B cell (primary cell): ENCODE results near the gene ARHGAP1. TPM values are rescaled to one million over a fixed set of nuclear protein-coding genes. Genes with fewer than 3 reads are reported as not detected.

Experiments used
- ATAC-seq: fragments of 200-7000 bp; cut with Tn5 transposase; one replicate; pipeline ENCODE4 v1.10.0; 2021; ENCODE audit warnings: low read depth, mild to moderate bottlenecking, moderate number of reproducible peaks, moderate library complexity
- CTCF ChIA-PET: fragments of 350-600 bp; sonication (Branson Sonifier 250); formaldehyde crosslinking; loops from one replicate; lab custom pipeline; 2021; ENCODE audit warnings: antibody characterized with exemption, inconsistent platforms; lab: Charles Lee
- POLR2A ChIA-PET: fragments of 350-600 bp; sonication (Branson Sonifier 250); formaldehyde crosslinking; loops from one replicate; lab custom pipeline; 2021; ENCODE audit warnings: antibody characterized with exemption; lab: Charles Lee
- DNase-seq: peaks from one replicate; pipeline ENCODE4 v3.0.0; 2013
- H2AFZ ChIP-seq: 2 replicates; pipeline ENCODE4 v1.6.1; 2012; ENCODE audit warnings: mild to moderate bottlenecking, low read depth, low read length; ENCODE audit not compliant: insufficient read depth, poor library complexity, severe bottlenecking
- H3K27ac ChIP-seq, 2 donors: 1 replicate in 1 of 2; 2 replicates in 1 of 2; pipeline ENCODE4 v1.5.1; 2012 to 2013; ENCODE audit warnings: low read length in 2 of 2, mild to moderate bottlenecking in 2 of 2, moderate library complexity in 1 of 2
- H3K27me3 ChIP-seq, 4 experiments: fragments of 200-600 bp in 1 of 4; sonication (generic) in 1 of 4; replicated peaks in 1 of 4; 1 replicate in 2 of 4; 2 replicates in 2 of 4; pipeline versions ENCODE4 v1.6.1 to v1.7.0; 2013 to 2016; ENCODE audit warnings: low read length in 3 of 4, mild to moderate bottlenecking in 2 of 4, mixed read lengths in 1 of 4, moderate library complexity in 1 of 4; ENCODE audit not compliant: insufficient read depth in 4 of 4, control insufficient read depth in 3 of 4; ENCODE audit errors: control extremely low read depth in 1 of 4
- H3K36me3 ChIP-seq, 2 experiments: replicated peaks in 1 of 2; 1 replicate in 1 of 2; 2 replicates in 1 of 2; pipeline versions ENCODE4 v1.6.1 to v1.7.1; 2013; ENCODE audit warnings: low read length in 1 of 2; ENCODE audit not compliant: insufficient read depth in 2 of 2, control insufficient read depth in 1 of 2; ENCODE audit errors: control extremely low read depth in 1 of 2, extremely low read depth in 1 of 2
- H3K4me1 ChIP-seq, 2 donors: fragments of 200-600 bp in 1 of 2; sonication (generic) in 1 of 2; 1 replicate in 1 of 2; 2 replicates in 1 of 2; pipeline versions ENCODE4 v1.5.1 to v1.6.1; 2013 to 2017; ENCODE audit warnings: low read length in 2 of 2; ENCODE audit not compliant: control insufficient read depth in 2 of 2, insufficient read depth in 2 of 2
- H3K4me2 ChIP-seq: replicated peaks from 2 replicates; pipeline ENCODE3; 2012; ENCODE audit warnings: mild to moderate bottlenecking, low read depth, low read length; ENCODE audit not compliant: poor library complexity, severe bottlenecking
- H3K4me3 ChIP-seq, 5 experiments: fragments of 200-600 bp in 1 of 5; sonication (generic) in 1 of 5; 1 replicate in 3 of 5; 2 replicates in 2 of 5; pipeline versions ENCODE4 v1.5.1 to v1.7.0; 2011 to 2016; ENCODE audit warnings: low read length in 4 of 5, mild to moderate bottlenecking in 4 of 5, low read depth in 2 of 5, control low read depth in 1 of 5, moderate library complexity in 1 of 5; ENCODE audit not compliant: insufficient read depth in 1 of 5; ENCODE audit errors: control extremely low read depth in 1 of 5, extremely low read depth in 1 of 5
- H3K79me2 ChIP-seq: fragments of 200-600 bp; sonication (generic); one replicate; pipeline ENCODE4 v1.6.0; 2016; ENCODE audit warnings: low read length; ENCODE audit not compliant: control insufficient read depth, insufficient read depth
- H3K9ac ChIP-seq: fragments of 200-600 bp; sonication (generic); 2 replicates; pipeline ENCODE4 v1.6.1; 2017; ENCODE audit warnings: mild to moderate bottlenecking, low read length, moderate library complexity
- H3K9me3 ChIP-seq, 3 donors: one replicate each; pipeline versions ENCODE4 v1.6.1 to v1.7.1; 2013; ENCODE audit warnings: low read length in 2 of 3; ENCODE audit not compliant: control insufficient read depth in 2 of 3, insufficient read depth in 1 of 3; ENCODE audit errors: control extremely low read depth in 1 of 3
- H4K20me1 ChIP-seq: 2 replicates; pipeline ENCODE4 v1.6.0; 2012; ENCODE audit warnings: mild to moderate bottlenecking, low read length; ENCODE audit not compliant: insufficient read depth, control insufficient read depth, poor library complexity, severe bottlenecking
- H3K27ac Mint-ChIP-seq: one replicate; pipeline ENCODE4 v1.8.0; 2021; ENCODE audit warnings: mixed read lengths
- H3K27me3 Mint-ChIP-seq: one replicate; pipeline ENCODE4 v1.8.0; 2021; ENCODE audit warnings: mixed read lengths
- H3K4me1 Mint-ChIP-seq: one replicate; pipeline ENCODE4 v1.8.0; 2021; ENCODE audit warnings: mixed read lengths
- H3K4me3 Mint-ChIP-seq: one replicate; pipeline ENCODE4 v1.8.0; 2021; ENCODE audit warnings: mixed read lengths
- H3K9me3 Mint-ChIP-seq: one replicate; pipeline ENCODE4 v1.8.0; 2022; ENCODE audit warnings: mixed read lengths; ENCODE audit not compliant: insufficient read depth
- EZH2 ChIP-seq: IDR thresholded peaks from 2 replicates; pipeline ENCODE4 v1.6.1; 2012; ENCODE audit warnings: borderline replicate concordance, low read depth, mild to moderate bottlenecking, moderate library complexity, low read length; ENCODE audit not compliant: insufficient read depth, poor library complexity, severe bottlenecking
- WGBS: methylation state at CpG from one replicate; pipeline ENCODE4 v1.1.5; 2013; ENCODE audit warnings: missing lambda C conversion rate; ENCODE audit not compliant: insufficient coverage; 5-methylcytosine and 5-hydroxymethylcytosine counted together
- intact Hi-C: fragments of 100-400 bp; cut with micrococcal nuclease; formaldehyde crosslinking; loops from one replicate; pipeline ENCODE4 v1.10.0; 2022
- polyA plus RNA-seq: library from polyadenylated mRNA; depleted of rRNA; stranded (reverse); fragments of >200 nt; gene quantifications from 2 replicates; pipeline ENCODE4 v1.2.3, GENCODE V29; 2012
- total RNA-seq, 2 donors: library from RNA; stranded (reverse); fragments of 120-200 nt in 1 of 2; gene quantifications; 1 replicate in 1 of 2; 2 replicates in 1 of 2; pipeline versions ENCODE4 v1.2.3 to v1.2.4, GENCODE V29; 2013 to 2022
- TF ChIP-seq, protein P1 (sequence below): fragments of 200-600 bp; IDR thresholded peaks from one replicate; pipeline ENCODE4 v1.8.0; 2022; ENCODE audit warnings: antibody characterized with exemption, mild to moderate bottlenecking

ARHGAP1 gene
- total and polyA plus RNA-seq, 2 donors (not counting 1 experiment from before 2014, with no cell fraction given) = 33.9 to 55.0 TPM

GRCh38 chr11:46733234-46733633 is 32.8 kb upstream of the ARHGAP1 start:
- TF ChIP-seq EZH2 = no peak
- TF ChIP-seq, protein P1, sequence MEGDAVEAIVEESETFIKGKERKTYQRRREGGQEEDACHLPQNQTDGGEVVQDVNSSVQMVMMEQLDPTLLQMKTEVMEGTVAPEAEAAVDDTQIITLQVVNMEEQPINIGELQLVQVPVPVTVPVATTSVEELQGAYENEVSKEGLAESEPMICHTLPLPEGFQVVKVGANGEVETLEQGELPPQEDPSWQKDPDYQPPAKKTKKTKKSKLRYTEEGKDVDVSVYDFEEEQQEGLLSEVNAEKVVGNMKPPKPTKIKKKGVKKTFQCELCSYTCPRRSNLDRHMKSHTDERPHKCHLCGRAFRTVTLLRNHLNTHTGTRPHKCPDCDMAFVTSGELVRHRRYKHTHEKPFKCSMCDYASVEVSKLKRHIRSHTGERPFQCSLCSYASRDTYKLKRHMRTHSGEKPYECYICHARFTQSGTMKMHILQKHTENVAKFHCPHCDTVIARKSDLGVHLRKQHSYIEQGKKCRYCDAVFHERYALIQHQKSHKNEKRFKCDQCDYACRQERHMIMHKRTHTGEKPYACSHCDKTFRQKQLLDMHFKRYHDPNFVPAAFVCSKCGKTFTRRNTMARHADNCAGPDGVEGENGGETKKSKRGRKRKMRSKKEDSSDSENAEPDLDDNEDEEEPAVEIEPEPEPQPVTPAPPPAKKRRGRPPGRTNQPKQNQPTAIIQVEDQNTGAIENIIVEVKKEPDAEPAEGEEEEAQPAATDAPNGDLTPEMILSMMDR = no peak
- Mint-ChIP-seq H3K27me3 (no peaks in the 10 kb centered on the region), H3K4me1 (no peaks in the 10 kb centered on the region), H3K27ac (no peak overlapping the region), H3K9me3 (no peaks in the 10 kb centered on the region), H3K4me3 (no peak overlapping the region)
- POLR2A ChIA-PET = no interaction called here
- ATAC-seq (no peak), DNase-seq (no peak)
- no peak overlapping the region for H3K9ac ChIP-seq
- no peak overlapping the region for H3K4me2 ChIP-seq
- H2AFZ ChIP-seq = no peak overlapping the region
- H3K79me2 ChIP-seq = no peaks in the 10 kb centered on the region
- 100% methylated on average over 1 of the region's 1 CpG for WGBS
- no peaks in the 10 kb centered on the region for H3K36me3 ChIP-seq
- CTCF ChIA-PET = no interaction called here
- H3K4me1 ChIP-seq = no peaks in the 10 kb centered on the region
- H3K9me3 ChIP-seq = no peaks in the 10 kb centered on the region
- H3K27me3 ChIP-seq = no peaks in the 10 kb centered on the region
- H3K27ac ChIP-seq = no peak overlapping the region
- intact Hi-C loops = no loop called here
- no peak overlapping the region for H3K4me3 ChIP-seq
- no peaks in the 10 kb centered on the region for H4K20me1 ChIP-seq

- Histone ChIP-seq H3K27ac (no peak overlapping the region), H2AFZ (no peak overlapping the region), H3K79me2 (no peaks in the 10 kb centered on the region), H3K36me3 (no peaks in the 10 kb centered on the region), H3K4me2 (no peak overlapping the region), H3K9ac (no peak overlapping the region), H3K4me1 (no peaks in the 10 kb centered on the region), H3K27me3 (no peaks in the 10 kb centered on the region), H4K20me1 (no peaks in the 10 kb centered on the region), H3K4me3 (no peak overlapping the region), H3K9me3 (no peaks in the 10 kb centered on the region)
- TF ChIP-seq, protein P1 = no peak
- TF ChIP-seq EZH2 = no peak
- ATAC-seq = no peak
- H3K4me3 Mint-ChIP-seq = no peak overlapping the region
- CTCF ChIA-PET = no interaction called here
- H3K27me3 Mint-ChIP-seq = no peaks in the 10 kb centered on the region
- WGBS = 88% methylated on average over 3 of the region's 4 CpGs
- POLR2A ChIA-PET = no interaction called here
- H3K9me3 Mint-ChIP-seq = no peaks in the 10 kb centered on the region
- intact Hi-C loops = no loop called here
- DNase-seq = no peak
- H3K27ac Mint-ChIP-seq = no peak overlapping the region
- no peaks in the 10 kb centered on the region for H3K4me1 Mint-ChIP-seq
Measured at GRCh38 chr11:46731545-46731944, 31.1 kb upstream of the ARHGAP1 start.
